KMS-11 (cell line): ENCODE data around the gene CHST5.
A peak's percentile ranks its signal among the peaks of the same experiment; 100 is the strongest.

ENCODE experiments used
- H2AFZ ChIP-seq: fragments of 200-600 bp; sonication (generic); 2 replicates; pipeline ENCODE4 v1.6.1; 2016; ENCODE audit warnings: antibody characterized with exemption, mixed run types, low read depth
- H3K27ac ChIP-seq: fragments of 200-600 bp; sonication (generic); 2 replicates; pipeline ENCODE4 v1.6.1; 2016; ENCODE audit warnings: mild to moderate bottlenecking, mixed run types
- H3K27me3 ChIP-seq: fragments of 200-600 bp; sonication (generic); 2 replicates; pipeline ENCODE4 v1.6.1; 2017; ENCODE audit warnings: mild to moderate bottlenecking, low read depth, mixed run types, moderate library complexity; ENCODE audit not compliant: insufficient read depth
- H3K36me3 ChIP-seq: fragments of 200-600 bp; sonication (generic); 2 replicates; pipeline ENCODE4 v1.6.1; 2017; ENCODE audit warnings: mild to moderate bottlenecking, mixed run types; ENCODE audit not compliant: insufficient read depth
- H3K4me1 ChIP-seq: fragments of 200-600 bp; sonication (generic); 2 replicates; pipeline ENCODE4 v1.6.1; 2016; ENCODE audit warnings: mild to moderate bottlenecking, low read depth, mixed run types; ENCODE audit not compliant: poor library complexity, severe bottlenecking
- H3K4me2 ChIP-seq: fragments of 200-600 bp; sonication (generic); 2 replicates; pipeline ENCODE4 v1.7.0; 2016; ENCODE audit warnings: mild to moderate bottlenecking, mixed run types
- H3K4me3 ChIP-seq: fragments of 200-600 bp; sonication (generic); IDR thresholded peaks from 2 replicates; pipeline ENCODE4 v1.6.1; 2017; ENCODE audit warnings: low read depth, low read length, mixed read lengths; ENCODE audit not compliant: insufficient read depth
- H3K79me2 ChIP-seq: fragments of 200-600 bp; sonication (generic); 2 replicates; pipeline ENCODE4 v1.6.1; 2016; ENCODE audit warnings: low read depth, mixed run types; ENCODE audit not compliant: insufficient read depth
- H3K9ac ChIP-seq: fragments of 200-600 bp; sonication (generic); 2 replicates; pipeline ENCODE4 v1.6.1; 2016; ENCODE audit warnings: mild to moderate bottlenecking, mixed run types
- H4K20me1 ChIP-seq: fragments of 200-600 bp; sonication (generic); 2 replicates; pipeline ENCODE4 v1.6.1; 2016; ENCODE audit warnings: mild to moderate bottlenecking, mixed run types; ENCODE audit not compliant: insufficient read depth
- CTCF ChIP-seq: fragments of 200-600 bp; sonication (generic); conservative IDR thresholded peaks from 2 replicates; pipeline ENCODE4 v1.6.1; 2017; ENCODE audit warnings: low read depth, mild to moderate bottlenecking, antibody characterized with exemption, low read length, moderate library complexity, mixed read lengths

The CHST5 gene

GRCh38 chr16:75558846-75559401 is 23.0 kb upstream of the CHST5 start:
- Histone ChIP-seq H3K79me2 (no peaks in the 10 kb centered on the region; the same call in 1 of the 2 replicates), H3K4me1 (peaks cover 18% of the 10 kb centered on the region), H2AFZ (no peak overlapping the region), H3K27me3 (no peaks in the 10 kb centered on the region), H3K9ac (no peak overlapping the region), H3K4me3 (no peak overlapping the region), H3K27ac (no peak overlapping the region), H3K4me2 (no peak overlapping the region), H3K36me3 (no peaks in the 10 kb centered on the region), H4K20me1 (no peaks in the 10 kb centered on the region)
- TF ChIP-seq CTCF = no peak

GRCh38 chr16:75556431-75556950 is 20.6 kb upstream of the CHST5 start:
- Histone ChIP-seq H4K20me1 (no peaks in the 10 kb centered on the region), H3K36me3 (no peaks in the 10 kb centered on the region), H3K4me2 (peak overlapping the region; percentile 78), H3K4me3 (no peak overlapping the region), H3K27me3 (no peaks in the 10 kb centered on the region), H2AFZ (peak overlapping the region; percentile 67), H3K9ac (no peak overlapping the region), H3K27ac (peak overlapping the region; percentile 87; the same call in 1 of the 2 replicates), H3K79me2 (no peaks in the 10 kb centered on the region; the same call in 1 of the 2 replicates), H3K4me1 (peaks cover 19% of the 10 kb centered on the region)
- TF ChIP-seq CTCF = no peak

GRCh38 chr16:75555707-75556430 is 20.0 kb upstream of the CHST5 start, which contains the start of gene TMEM231:
Gene TMEM231, minus strand, starts transcription at chr16:75556252. Its CDS starts 43 bp downstream, at chr16:75556209.
- peak within 1 kb of the TSS; percentile 67 for H2AFZ ChIP-seq
- no peak for TF ChIP-seq CTCF
- H3K4me2 ChIP-seq = peak within 1 kb of the TSS; percentile 78
- H3K9ac ChIP-seq = peak within 1 kb of the TSS; percentile 81
- H4K20me1 ChIP-seq = no peaks in the 10 kb centered on the region
- peak within 1 kb of the TSS; percentile 87 for H3K27ac ChIP-seq
- no peaks in the 10 kb centered on the region for H3K36me3 ChIP-seq
- H3K4me3 ChIP-seq = no peak within 1 kb of the TSS
- peaks cover 19% of the 10 kb centered on the region for H3K4me1 ChIP-seq
- no peaks in the 10 kb centered on the region; the same call in 1 of the 2 replicates for H3K79me2 ChIP-seq
- no peaks in the 10 kb centered on the region for H3K27me3 ChIP-seq

GRCh38 chr16:75555213-75555706 is 19.4 kb upstream of the CHST5 start:
- Histone ChIP-seq H3K27me3 (no peaks in the 10 kb centered on the region), H2AFZ (peak overlapping the region; percentile 67), H4K20me1 (no peaks in the 10 kb centered on the region), H3K9ac (peak overlapping the region; percentile 81), H3K4me3 (no peak overlapping the region), H3K4me2 (peak overlapping the region; percentile 78), H3K36me3 (no peaks in the 10 kb centered on the region), H3K79me2 (no peaks in the 10 kb centered on the region; the same call in 1 of the 2 replicates), H3K4me1 (peaks cover 19% of the 10 kb centered on the region), H3K27ac (peak overlapping the region; percentile 87)
- TF ChIP-seq CTCF = no peak
